Measurements from ENCODE around the gene MAPKAPK3. TPM values are rescaled to one million over a fixed set of nuclear protein-coding genes. Genes with fewer than 3 reads are reported as not detected.

MAPKAPK3 gene
- total and polyA plus RNA-seq, 2 donors (not counting 3 experiments of a cell fraction or from before 2014, with no cell fraction given): 21.3 to 30.5 TPM

DNA sequence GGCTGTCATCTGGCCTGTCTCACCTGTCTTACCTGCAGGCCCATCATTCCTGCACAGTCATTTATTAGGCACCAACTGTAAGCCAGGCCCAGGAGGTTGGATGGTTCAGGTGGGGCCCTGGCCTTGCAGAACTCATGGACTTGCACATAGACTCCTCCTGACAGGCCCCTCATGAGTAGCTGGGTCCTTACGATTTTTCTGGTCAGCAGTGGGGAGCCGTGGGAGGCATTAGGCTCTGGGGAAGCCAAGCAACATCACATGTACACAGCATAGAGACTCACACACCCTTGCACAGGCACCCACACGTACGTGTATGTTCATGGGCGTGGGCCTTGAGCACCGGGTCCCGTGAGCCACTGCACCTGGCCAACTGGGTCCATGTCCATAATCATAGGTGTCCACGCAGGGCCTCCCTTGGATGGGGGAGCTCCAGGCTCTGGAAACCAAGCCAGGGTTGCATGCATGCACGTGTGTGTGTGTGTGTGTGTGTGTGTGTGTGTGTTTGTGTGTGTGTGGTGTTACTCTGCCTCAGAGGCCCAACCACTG, 25.7 kb upstream of the MAPKAPK3 start:
- Histone ChIP-seq H3K9ac (replicated peaks; ENCODE audit: extremely low read depth, insufficient read depth, low read length) (no peak overlapping the region), H3K36me3 (ENCODE audit: control insufficient read depth in 2 of 2, extremely low read depth in 1 of 2, insufficient read depth in 2 of 2, low read length in 2 of 2) (no peaks in the 10 kb centered on the region), H3K27ac (ENCODE audit: insufficient read depth, low read depth, low read length) (no peak overlapping the region), H2AFZ (ENCODE audit: low read depth, low read length) (no peak overlapping the region), H3K4me1 (ENCODE audit: control insufficient read depth, extremely low read depth, insufficient read depth, low read length) (no peaks in the 10 kb centered on the region), H3K79me2 (ENCODE audit: control insufficient read depth, insufficient read depth, low read length) (no peaks in the 10 kb centered on the region), H3K27me3 (ENCODE audit: control insufficient read depth in 2 of 2, insufficient read depth in 2 of 2, low read length in 2 of 2) (peaks cover 0 to 2% of the 10 kb centered on the region in 2 experiments), H3K4me2 (ENCODE audit: insufficient read depth, low read length) (no peak overlapping the region), H3K9me3 (replicated peaks; ENCODE audit: control insufficient read depth, insufficient read depth, low read length) (no peaks in the 10 kb centered on the region), H4K20me1 (replicated peaks; ENCODE audit: control insufficient read depth, extremely low read depth, insufficient read depth, low read length) (no peaks in the 10 kb centered on the region), H3K4me3 (replicated peaks in 1 of 3; ENCODE audit: insufficient read depth in 1 of 3, low read depth in 1 of 3, low read length in 3 of 3) (no peak overlapping the region), H3K9me1 (replicated peaks; ENCODE audit: control insufficient read depth, extremely low read depth, insufficient read depth, low read length) (no peaks in the 10 kb centered on the region)
- BruUV-seq (replicated peaks): no TSS peak
- POLR2A ChIA-PET: no interaction called here
- DNase-seq (ENCODE audit: low read depth, low spot score) (no peak), FAIRE-seq (no peak)
- dilution Hi-C loops (cut with MboI; ENCODE audit: extremely low pct_ligation_motif_present, low sequenced_read_pairs) (no loop called here), intact Hi-C loops (cut with micrococcal nuclease) (no loop called here)
- TF ChIP-seq POLR2AphosphoS5 (IDR thresholded peaks at IDR 0.05; ENCODE audit: insufficient read depth, low read depth, low read length) (no peak), EZH2 (IDR thresholded peaks at IDR 0.05; ENCODE audit: borderline replicate concordance, low read depth, low read length, severe bottlenecking) (no peak), POLR2A (IDR thresholded peaks at IDR 0.05; ENCODE audit: low read depth, low read length) (no peak)
- CTCF ChIA-PET: interaction anchor here (0.9 to 1.8 kb wide), 4 partner anchors 10 to 21 kb away, joined by 3 to 8 read pairs (median 4); partner anchors contain the start of gene CISH

DNA sequence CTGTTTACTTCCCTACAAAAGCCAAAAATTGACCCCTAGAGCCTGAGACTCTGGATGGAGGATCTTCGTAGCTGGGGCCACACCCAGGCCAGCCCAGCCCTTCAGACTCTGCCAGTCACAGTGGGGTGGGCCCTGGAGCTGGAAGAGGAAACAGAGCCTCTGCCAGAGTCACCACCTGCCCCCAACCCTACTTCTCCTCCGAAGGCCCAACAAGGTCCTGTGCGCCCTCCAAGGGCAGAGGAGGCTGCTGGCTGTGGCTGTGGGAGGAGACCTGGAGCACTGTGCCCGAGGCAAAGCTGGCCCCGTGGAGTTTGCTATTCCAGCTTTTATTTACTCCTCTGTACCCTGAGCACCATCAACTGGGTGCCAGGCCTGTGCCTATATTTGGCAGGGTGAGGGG, 24.4 kb upstream of the MAPKAPK3 start:
- POLR2A ChIA-PET: interaction anchor here (0.8 kb wide), 1 partner anchor 9 kb away, joined by 4 read pairs; no protein-coding TSS in a partner anchor
- H3K27ac ChIP-seq (ENCODE audit: insufficient read depth, low read depth, low read length): no peak overlapping the region
- H2AFZ ChIP-seq (ENCODE audit: low read depth, low read length): no peak overlapping the region
- intact Hi-C loops (cut with micrococcal nuclease): no loop called here
- H3K9me3 ChIP-seq (replicated peaks; ENCODE audit: control insufficient read depth, insufficient read depth, low read length): no peaks in the 10 kb centered on the region
- no peak for FAIRE-seq
- no peak overlapping the region for H3K4me2 ChIP-seq (ENCODE audit: insufficient read depth, low read length)
- TF ChIP-seq, protein P1, sequence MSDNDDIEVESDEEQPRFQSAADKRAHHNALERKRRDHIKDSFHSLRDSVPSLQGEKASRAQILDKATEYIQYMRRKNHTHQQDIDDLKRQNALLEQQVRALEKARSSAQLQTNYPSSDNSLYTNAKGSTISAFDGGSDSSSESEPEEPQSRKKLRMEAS (IDR thresholded peaks at IDR 0.05; ENCODE audit: insufficient read depth, insufficient read length): no peak
- TF ChIP-seq, protein P2, sequence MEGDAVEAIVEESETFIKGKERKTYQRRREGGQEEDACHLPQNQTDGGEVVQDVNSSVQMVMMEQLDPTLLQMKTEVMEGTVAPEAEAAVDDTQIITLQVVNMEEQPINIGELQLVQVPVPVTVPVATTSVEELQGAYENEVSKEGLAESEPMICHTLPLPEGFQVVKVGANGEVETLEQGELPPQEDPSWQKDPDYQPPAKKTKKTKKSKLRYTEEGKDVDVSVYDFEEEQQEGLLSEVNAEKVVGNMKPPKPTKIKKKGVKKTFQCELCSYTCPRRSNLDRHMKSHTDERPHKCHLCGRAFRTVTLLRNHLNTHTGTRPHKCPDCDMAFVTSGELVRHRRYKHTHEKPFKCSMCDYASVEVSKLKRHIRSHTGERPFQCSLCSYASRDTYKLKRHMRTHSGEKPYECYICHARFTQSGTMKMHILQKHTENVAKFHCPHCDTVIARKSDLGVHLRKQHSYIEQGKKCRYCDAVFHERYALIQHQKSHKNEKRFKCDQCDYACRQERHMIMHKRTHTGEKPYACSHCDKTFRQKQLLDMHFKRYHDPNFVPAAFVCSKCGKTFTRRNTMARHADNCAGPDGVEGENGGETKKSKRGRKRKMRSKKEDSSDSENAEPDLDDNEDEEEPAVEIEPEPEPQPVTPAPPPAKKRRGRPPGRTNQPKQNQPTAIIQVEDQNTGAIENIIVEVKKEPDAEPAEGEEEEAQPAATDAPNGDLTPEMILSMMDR (IDR thresholded peaks at IDR 0.05; ENCODE audit: extremely low read depth in 1 of 2, insufficient read depth in 1 of 2, low read depth in 1 of 2, low read length in 2 of 2): no peak
- no peak for TF ChIP-seq MYC (IDR thresholded peaks at IDR 0.05; ENCODE audit: low read depth, low read length)
- TF ChIP-seq POLR2A (IDR thresholded peaks at IDR 0.05; ENCODE audit: low read depth, low read length): no peak
- TF ChIP-seq GATA2 (IDR thresholded peaks at IDR 0.05; ENCODE audit: insufficient read depth, insufficient read length, low read depth, low read length): no peak
- no peak for TF ChIP-seq JUN (IDR thresholded peaks at IDR 0.05; ENCODE audit: borderline replicate concordance, insufficient read depth, insufficient read length, low read depth)
- TF ChIP-seq EZH2 (IDR thresholded peaks at IDR 0.05; ENCODE audit: borderline replicate concordance, low read depth, low read length, severe bottlenecking): no peak
- dilution Hi-C loops (cut with MboI; ENCODE audit: extremely low pct_ligation_motif_present, low sequenced_read_pairs): no loop called here
- BruUV-seq (replicated peaks): no TSS peak
- H4K20me1 ChIP-seq (replicated peaks; ENCODE audit: control insufficient read depth, extremely low read depth, insufficient read depth, low read length): no peaks in the 10 kb centered on the region
- peaks cover 0 to 2% of the 10 kb centered on the region in 2 experiments for H3K27me3 ChIP-seq (ENCODE audit: control insufficient read depth in 2 of 2, insufficient read depth in 2 of 2, low read length in 2 of 2)
- CTCF ChIA-PET: interaction anchor here (0.7 to 1.8 kb wide), 3 partner anchors 9 to 50 kb away, joined by 3 to 6 read pairs (median 4); no protein-coding TSS in a partner anchor
- no peaks in the 10 kb centered on the region for H3K36me3 ChIP-seq (ENCODE audit: control insufficient read depth in 2 of 2, extremely low read depth in 1 of 2, insufficient read depth in 2 of 2, low read length in 2 of 2)
- H3K4me3 ChIP-seq (replicated peaks in 1 of 3; ENCODE audit: insufficient read depth in 1 of 3, low read depth in 1 of 3, low read length in 3 of 3): no peak overlapping the region
- no peaks in the 10 kb centered on the region for H3K9me1 ChIP-seq (replicated peaks; ENCODE audit: control insufficient read depth, extremely low read depth, insufficient read depth, low read length)
- DNase-seq (ENCODE audit: low read depth, low spot score): no peak
- H3K79me2 ChIP-seq (ENCODE audit: control insufficient read depth, insufficient read depth, low read length): no peaks in the 10 kb centered on the region
- H3K9ac ChIP-seq (replicated peaks; ENCODE audit: extremely low read depth, insufficient read depth, low read length): no peak overlapping the region
- H3K4me1 ChIP-seq (ENCODE audit: control insufficient read depth, extremely low read depth, insufficient read depth, low read length): no peaks in the 10 kb centered on the region

All from endothelial cell of umbilical vein (primary cell).